HG02885 (cell line): Measurements from ENCODE around the gene AKAP8L.
"Not testable (repeated sequence)": the region's sequence is repeated elsewhere in the genome, so short reads cannot be mapped to it uniquely, and the experiment has no call there.

Source experiments
- ATAC-seq: cut with Tn5 transposase; IDR thresholded peaks from one replicate; pipeline ENCODE4 v1.9.1; 2021; ENCODE audit warnings: mild to moderate bottlenecking; ENCODE audit not compliant: unreplicated experiment, poor library complexity

AKAP8L gene

DNA sequence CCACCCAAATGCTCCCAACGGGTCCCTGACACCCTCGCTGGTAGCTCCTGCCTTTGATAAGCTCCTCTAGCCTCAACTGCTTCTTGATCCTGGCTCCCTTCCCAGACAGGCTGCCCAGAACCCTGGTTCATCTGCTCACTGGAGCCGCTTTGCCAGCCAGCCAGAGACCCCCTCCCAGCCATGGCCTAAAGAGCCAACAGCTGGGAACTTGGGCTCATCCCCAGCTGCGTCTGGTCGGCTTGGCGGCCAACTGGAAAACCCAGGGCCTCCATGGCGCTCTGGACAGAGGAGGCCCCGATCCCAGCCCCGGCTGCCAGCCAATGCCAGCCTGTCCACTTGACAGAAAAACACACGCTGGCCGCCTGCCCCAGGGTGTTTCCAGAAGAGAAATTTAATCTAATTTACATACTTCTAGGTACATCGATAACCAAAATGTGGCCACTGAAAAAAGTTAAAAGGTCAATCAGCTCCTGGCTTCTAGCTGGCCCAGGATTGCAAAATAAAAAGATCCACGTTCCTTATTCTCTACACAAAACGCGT lies 3.0 kb upstream of the AKAP8L start:
- no peak for ATAC-seq

DNA sequence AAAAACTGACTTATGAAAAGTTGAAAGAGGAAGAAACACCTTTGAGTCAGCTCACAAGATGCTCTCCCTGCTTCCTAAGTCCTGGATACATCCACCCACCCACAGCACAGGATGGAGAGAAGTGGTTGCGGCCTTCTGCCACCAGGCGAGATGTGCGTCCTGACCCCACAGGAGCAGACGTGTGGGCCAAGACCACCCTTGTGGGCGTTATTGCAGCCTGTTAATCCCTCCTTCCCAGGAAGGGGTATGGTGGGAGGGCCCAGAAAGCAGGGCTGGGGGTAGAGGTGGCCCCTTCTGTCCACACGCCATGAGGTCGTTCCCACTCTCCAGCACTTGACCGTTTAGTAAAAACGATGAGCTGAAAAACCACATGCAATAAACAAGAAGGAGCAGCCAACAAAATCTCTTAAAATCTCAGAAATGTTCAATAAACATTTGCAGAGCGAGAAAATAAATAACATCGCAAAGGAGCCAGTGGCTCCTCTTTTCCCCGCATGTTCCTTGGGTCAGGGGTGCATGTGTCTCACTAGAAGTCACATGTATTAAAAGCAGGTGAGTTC lies 2.4 kb upstream of the AKAP8L start:
- ATAC-seq: no peak

DNA sequence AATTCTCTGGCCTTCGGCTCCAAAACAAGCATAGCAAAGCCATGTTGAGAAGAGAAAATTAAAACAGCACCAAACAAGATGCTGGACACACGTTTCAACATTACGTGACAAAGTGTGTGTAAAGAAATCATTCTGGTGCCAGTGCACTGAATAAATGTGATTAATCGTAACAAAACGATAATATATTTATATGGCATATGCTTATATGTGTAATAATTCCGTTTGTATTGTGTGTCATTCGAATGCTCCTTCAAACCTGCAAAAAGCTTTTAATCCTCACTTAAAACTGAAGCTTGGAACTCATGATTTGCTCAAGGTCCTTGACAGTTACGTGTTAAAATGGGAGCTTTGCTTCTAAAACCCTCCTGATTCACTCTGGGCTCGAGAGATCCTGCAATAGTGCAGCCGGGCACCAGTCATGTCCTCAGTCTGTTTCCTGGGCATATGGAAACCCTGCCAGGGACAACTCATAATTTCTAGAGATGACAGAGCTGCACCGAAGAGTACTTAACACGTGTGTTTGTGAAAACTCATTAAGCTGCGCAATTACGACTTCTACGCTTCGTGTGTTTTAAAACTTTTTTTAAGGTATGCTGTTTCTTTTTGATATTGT lies 731 bp upstream of the AKAP8L start:
- ATAC-seq: no peak

DNA sequence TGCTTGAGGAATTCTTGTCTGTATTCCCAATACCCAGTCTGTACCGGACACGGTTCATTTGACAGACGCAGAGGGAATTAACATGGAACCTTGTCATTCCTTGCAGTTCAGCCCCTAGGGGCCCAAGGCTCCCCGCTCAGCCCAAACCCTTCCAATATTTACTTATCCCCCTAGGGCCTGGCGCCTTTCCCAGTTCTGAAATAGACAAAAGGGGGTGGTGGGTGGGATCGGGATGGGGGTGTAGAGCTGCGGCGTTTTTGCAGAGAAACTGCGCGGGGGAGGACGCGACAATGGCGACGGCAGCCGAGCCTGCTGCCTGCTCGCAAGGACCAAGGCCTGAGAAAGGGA lies 583 bp downstream of the AKAP8L start:
- no peak for ATAC-seq

DNA sequence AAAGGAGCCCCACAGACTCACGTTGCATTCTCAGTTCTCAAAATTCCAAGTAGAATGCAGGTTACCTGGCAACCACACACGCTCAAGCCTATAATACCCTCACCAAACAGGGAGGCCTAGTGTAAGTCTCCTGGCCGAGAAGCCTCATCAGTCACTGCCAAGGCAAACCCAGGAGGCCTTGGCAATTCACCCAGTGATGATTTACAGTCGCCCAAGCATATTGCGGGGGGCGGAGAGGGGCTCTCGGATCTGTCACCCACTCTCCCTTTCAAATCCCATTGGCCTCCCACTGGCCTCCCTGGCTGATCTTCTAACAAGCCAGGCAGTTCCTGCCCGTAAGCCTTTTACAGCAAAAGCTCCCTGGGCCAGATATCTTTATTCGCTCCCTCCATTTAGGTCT lies 1.1 kb downstream of the AKAP8L start:
- ATAC-seq: no peak

DNA sequence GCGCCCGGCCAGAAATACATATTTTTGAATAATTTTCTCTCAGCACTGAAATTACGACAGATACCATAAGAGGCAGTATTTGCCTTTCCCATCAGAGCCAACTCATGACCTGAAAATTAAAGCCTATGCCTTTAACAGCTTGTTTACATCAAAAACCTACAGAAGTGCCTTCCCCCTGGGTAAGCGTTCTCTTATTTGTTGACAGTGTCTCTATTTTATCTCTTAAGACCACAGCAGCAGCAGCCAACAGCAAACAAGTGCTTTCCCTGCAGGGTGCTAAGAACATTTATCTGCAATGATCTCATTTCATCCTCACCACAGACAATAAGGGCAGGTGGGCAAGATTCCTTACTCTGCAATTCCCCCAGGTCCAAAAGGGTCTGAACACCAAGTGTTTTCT lies 6.0 kb downstream of the AKAP8L start:
- no peak for ATAC-seq

DNA sequence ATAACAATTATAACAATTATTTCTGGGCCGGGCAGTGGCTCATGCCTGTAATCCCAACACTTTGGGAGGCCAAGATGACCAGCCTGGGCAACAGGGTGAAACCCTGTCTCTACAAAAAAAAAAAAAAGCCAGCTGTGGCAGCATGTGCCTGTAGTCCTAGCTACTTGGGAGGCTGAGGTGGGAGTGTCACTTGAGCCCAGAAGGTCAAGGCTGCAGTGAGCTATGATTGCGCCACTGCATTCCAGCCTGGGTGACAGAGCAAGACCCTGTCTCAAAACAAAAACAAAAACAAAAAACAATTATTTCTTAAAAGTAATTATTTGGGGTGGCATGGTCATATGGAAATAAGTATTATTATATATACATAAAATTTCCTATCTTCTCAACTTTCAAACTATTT lies 7.4 kb downstream of the AKAP8L start:
- ATAC-seq: not testable (repeated sequence)

DNA sequence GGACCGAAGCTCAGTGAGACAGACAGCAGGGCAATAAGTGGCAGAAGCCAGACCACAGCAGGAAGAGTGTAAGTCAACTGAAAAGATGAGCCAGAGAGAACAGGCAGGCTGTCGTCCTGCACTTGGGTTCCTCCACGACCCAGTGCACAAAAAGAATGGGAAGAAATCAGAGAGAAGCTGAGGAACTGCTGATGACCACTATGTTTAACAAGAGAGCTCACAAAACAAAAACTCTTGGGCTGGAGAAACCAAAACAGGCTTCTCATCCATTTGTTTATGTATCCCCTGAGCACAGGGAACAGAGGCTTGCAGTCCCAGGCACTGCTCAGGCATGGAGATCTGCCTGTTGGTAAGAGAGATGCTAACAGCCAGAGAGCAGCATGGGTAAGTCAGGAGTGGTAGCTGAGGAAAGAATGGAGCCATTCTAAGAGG lies 14.0 kb downstream of the AKAP8L start:
- no peak for ATAC-seq

DNA sequence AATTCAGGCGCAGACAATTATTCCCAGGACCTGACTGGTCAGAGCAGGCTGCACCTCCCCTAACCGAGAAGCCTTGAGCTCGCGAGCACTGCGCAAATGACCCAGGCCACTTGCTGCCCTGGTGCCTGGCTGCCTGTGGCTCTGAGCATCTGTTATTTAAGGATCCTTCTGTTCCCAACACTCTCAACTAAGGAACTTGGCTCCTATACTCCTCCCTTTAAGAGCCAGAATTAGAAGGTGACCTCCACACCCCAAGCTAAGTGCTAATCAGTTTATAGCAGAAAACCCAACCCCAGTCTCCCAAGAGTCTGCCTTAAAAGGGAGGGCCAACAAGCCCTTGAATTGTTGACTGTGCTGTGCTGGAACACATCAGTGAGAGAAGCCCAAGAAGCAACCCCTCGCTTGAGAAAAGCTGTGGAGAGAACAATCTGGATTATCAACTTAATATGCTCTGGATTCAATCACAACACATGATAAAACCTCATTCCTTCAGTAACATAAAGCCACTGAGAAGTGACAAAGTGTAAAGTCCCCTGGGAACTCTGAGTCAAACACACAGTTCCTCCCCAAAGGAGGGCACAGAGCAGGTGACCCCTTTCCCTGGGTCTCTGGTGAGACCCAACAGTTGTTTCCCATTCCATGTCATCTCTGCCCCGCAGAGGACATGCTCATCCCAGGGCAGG lies 14.6 kb downstream of the AKAP8L start:
- ATAC-seq: no peak

DNA sequence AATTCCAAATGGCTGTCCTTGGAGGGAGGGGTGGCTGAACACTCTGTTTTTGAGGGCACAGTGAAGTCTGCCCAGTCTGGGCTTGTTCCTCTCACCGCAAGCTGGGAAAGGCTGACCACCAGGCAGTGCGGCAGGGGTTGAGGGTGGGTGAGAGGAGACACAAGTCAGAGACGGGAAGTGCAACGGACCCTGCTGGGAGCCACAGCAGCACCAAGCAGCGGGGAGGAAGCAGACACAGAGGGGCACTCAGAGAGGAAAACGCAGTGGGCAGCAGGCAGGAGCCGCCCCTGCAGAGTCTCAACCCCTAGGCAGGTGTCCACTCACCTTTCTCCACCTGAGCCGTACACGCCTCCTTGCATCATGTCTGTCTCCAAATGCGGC lies 15.6 kb downstream of the AKAP8L start:
- ATAC-seq: no peak

DNA sequence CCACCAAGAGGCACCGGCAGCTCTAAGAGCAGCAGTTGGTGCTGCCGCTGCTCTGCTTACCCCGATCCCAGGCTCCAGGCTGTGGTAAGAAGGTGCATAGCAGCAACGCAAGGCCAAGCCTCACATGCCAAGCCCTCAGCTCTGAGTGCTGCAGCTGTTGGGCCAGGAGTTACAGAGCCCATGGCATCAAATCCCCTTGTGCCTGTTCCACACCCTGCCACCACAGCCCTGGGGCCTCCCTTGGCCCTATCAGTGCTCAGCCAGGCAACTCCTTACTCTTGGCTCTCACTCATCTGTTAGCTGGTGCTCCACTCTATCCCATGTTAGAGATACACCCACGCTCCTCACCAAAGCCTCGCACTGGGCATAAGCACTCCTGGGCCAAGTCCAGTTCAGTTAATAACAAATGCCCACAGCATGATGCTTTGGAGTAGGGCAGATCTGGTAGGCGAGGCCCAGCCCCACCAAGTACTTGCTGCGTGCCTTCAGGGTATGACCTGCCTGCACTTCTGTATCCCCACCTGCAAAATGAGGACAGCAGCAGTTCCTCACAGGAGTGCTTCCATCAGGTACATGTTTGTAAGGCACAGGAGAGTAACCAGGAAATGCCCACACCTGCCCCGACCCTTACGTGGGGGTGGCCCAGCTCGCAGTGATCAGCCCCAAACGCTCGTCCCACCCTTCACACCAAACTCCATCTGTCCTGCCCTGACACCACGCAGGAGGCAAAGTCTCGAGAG lies 16.2 kb downstream of the AKAP8L start:
- no peak for ATAC-seq

DNA sequence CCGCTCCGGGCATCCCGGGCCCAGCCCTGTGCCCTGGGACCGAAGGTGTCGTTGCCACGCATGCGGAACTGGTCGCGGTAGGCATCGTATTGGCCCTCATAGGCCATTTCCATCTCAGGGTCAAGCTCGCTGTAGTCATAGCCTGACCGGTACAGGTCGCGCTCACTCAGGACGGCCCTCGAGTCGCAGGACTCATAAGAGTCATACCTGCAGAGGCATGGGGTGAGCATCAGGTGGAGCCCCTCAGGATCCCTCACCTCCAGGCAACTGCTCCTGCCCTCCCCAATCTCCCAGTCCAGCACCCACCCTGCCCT lies 17.4 kb downstream of the AKAP8L start:
- ATAC-seq: no peak

DNA sequence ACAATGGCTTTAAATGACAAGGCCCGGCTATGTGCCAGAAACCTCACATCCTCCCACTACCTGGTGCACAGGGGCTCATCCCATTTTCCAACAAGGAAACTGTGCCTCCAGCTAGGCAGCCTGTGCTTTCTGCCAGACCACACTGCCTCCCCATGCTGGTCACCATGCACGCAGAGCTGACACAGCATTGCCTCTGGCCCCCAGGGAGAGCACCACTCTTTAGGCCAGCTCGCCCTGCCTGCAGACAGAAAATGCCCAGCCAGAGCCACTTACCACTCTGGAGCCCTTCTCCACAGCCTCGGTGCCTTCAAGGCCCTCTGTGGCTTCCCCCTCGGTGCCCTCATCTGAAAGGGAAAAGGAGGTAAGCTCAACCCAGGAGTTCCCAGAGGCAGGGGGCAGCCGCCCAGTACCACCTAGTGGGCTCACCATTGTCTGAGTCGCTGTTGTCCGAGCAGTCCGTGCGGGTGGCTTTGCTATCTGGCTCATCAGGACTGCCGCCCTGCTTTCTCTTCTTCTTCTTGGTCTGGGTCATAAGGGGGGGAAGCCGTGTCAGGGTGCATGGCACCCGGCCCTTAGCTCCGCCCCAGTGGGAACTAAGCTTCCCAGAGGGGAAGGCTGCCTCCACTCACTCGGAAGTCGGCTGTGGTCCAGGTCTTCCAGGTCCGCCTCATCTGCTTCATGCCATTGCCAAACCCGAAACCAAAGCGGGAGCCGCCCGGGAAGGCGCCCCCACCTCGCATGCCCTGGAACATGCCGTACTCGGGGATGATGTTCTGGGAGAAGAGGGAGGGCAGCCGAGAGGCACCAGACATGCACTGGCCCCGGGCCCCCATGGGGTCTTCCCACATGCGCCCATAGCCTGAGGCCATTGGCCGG lies 18.0 kb downstream of the AKAP8L start:
- ATAC-seq: no peak

DNA sequence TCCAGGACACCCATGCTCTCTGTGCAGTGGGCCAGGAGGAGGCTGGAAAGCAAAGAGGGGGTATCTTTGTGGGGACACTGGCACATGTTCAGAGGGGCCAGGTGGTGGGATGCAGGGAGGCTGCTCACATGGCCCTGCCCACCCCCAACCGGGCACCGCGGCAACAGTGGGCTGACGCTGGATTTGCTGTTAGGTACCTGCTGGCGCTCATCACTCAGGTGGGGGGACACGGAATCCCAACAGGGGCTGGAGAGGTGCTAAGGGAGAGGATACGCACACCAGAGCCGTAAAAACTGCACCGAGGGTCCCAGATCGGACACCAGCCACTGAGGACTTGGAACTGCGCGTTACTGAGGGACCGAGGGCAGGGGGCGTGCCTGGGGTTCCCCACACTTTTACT lies 19.2 kb downstream of the AKAP8L start:
- ATAC-seq: no peak

DNA sequence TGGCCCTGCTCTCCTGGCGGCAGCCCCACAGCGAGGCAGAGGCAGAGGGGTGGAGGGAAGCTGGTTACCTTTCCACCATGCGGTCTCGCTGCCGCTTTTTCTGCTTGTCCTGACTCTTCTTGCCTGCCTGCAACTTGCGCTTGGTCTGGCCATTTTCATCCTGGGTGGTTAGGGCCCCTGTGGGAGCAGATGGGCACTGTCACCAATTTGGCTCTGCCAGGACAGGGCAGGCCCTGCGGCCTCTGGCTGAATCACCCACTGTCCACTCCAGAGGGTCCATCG lies 19.6 kb downstream of the AKAP8L start:
- ATAC-seq: no peak

DNA sequence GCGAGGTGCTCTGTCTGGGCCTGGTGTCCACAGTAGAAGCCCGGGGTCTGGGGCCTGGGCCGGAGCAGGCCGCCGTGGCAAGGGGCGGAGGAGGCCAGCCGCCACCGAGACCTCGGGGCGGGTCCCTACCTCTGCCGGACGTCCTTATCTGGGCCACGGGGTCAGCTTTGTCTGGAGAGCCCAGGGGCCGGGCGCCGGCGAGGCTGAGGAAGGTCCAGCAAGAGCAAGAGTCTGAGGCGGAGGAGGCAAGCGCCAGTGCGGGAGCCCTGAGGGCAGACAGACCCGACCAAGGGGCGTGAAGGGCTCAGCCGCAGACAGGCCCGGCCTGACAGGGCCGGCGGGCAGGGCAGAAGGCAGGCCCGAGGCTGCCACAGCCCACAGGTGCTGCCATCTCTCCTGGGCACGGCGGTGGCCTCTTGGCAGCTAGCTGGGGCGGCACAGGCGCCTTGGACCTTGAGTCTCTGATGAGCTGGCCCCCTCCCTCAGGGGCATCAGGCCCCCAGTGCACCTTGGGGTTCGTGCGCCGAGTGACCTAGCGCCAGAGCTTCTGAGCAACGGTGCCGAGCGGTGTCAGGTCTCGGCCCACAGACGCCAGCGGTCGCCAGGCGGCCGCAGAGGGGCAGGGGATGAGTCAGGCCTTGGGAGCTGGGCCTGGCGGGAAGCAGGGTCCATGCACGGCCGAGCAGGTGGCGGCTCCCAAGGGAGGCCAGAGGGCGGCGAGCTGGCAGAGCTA lies 20.1 kb downstream of the AKAP8L start:
- no peak for ATAC-seq

DNA sequence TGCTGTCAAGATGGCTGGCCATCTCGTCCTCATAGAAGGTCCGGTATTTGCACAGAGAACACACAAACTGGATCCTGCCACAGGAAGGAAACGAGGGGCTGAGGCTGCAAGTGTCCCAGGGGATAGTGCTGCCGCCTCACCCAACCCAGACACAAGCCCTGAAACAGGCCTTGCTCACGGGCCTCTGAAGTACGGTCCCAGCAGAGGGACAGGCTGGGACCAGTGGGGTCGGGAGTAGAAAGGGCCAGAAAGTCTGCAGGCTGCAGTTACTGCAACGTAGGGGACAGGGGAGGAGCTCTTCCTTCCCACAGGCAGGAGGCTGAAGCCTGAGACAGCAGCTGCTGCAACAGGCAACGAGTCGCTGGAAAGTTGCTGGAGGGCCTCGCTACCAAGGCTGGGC lies 21.0 kb downstream of the AKAP8L start:
- no peak for ATAC-seq

DNA sequence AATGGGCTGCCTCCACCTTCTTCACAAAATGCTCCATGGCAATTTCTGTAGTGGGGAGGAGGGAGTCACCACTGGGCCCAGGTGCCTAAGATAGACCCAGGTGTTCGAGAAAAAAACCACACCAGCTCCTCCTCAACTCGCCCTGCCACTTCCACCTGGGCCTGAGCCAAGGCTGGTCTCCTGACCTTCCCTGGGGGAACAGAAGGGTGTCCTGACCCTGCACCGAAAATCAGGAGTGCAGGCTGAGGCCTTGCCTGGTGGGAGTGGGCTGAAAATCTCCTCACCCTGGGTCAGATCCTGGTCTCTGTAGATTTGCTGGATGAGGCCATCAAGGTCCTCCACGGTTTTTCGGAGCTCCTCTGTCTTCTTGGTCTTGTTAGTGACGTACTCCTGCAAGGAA lies 21.6 kb downstream of the AKAP8L start:
- ATAC-seq: no peak

DNA sequence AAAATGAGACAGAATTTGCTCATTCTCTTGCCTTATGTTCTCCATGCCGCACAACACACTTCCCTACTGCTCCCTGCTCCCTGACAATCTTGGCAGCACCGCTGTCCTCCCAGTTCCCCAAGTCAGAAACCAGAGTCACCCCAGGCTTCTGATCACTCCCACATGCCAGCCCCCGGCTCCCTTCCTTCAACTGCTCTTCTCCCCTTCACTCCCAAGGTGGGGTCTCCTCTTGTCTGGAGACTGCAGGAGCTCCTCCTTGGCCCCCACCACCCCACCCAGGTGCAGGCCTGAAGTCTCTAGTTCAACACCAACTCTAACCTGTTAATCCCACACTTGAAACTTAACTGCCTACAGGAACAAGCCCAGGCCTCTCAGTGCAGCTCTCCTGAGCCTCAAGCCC lies 22.4 kb downstream of the AKAP8L start:
- ATAC-seq: no peak

DNA sequence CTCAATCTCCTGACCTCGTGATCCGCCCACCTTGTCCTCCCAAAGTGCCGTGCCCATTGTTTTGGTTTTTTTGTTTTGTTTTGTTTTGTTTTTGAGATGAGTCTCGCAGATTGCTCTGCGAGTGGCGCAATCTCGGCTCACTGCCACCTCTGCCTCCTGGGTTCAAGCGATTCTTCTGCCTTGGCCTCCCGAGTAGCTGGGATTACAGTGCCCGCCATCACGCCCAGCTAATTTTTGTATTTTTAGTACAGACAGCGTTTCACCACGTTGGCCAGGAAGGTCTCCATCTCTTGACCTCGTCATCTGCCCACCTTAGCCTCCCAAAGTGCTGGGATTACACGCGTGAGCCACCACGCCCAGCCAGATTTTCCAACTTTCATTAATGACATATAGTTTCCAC lies 23.5 kb downstream of the AKAP8L start:
- ATAC-seq: not testable (repeated sequence)
